Mesenchymal stem cell (in vitro differentiated cells and primary cell): Measurements from ENCODE around the gene NR1I2.

ENCODE experiments used
- DNase-seq: peaks from one replicate; pipeline ENCODE4 v3.0.0-alpha.2; 2013
- H2AFZ ChIP-seq: one replicate; pipeline ENCODE4 v1.6.1; 2013; ENCODE audit warnings: low read depth, mild to moderate bottlenecking, control low read depth, inconsistent platforms, low read length, moderate library complexity
- H2AK5ac ChIP-seq: 2 replicates; pipeline ENCODE4 v1.6.1; 2013; ENCODE audit warnings: low read length, moderate library complexity, mild to moderate bottlenecking, inconsistent platforms; ENCODE audit not compliant: severe bottlenecking
- H2BK120ac ChIP-seq: one replicate; pipeline ENCODE4 v1.6.1; 2013; ENCODE audit warnings: low read depth, mild to moderate bottlenecking, inconsistent platforms, low read length, moderate library complexity
- H2BK12ac ChIP-seq, 2 experiments: one replicate each; pipeline ENCODE4 v1.6.1; 2013; ENCODE audit warnings: inconsistent platforms in 2 of 2, low read length in 2 of 2, mild to moderate bottlenecking in 2 of 2, moderate library complexity in 2 of 2, control low read depth in 1 of 2
- H2BK15ac ChIP-seq: one replicate; pipeline ENCODE4 v1.6.1; 2013; ENCODE audit warnings: mild to moderate bottlenecking, low read depth, inconsistent platforms; ENCODE audit not compliant: poor library complexity, severe bottlenecking
- H2BK5ac ChIP-seq: 2 replicates; pipeline ENCODE4 v1.6.1; 2013; ENCODE audit warnings: low read depth, mild to moderate bottlenecking, low read length, control low read depth, inconsistent platforms; ENCODE audit not compliant: poor library complexity, severe bottlenecking
- H3K14ac ChIP-seq, 2 experiments: one replicate each; pipeline ENCODE4 v1.6.1; 2013; ENCODE audit warnings: inconsistent platforms in 2 of 2, low read length in 2 of 2, control low read depth in 1 of 2, mild to moderate bottlenecking in 1 of 2, moderate library complexity in 1 of 2
- H3K18ac ChIP-seq, 2 experiments: one replicate each; pipeline ENCODE4 v1.6.1; 2013; ENCODE audit warnings: inconsistent platforms in 2 of 2, low read length in 2 of 2, control low read depth in 1 of 2, low read depth in 1 of 2, mild to moderate bottlenecking in 1 of 2
- H3K23ac ChIP-seq, 2 experiments: one replicate each; pipeline ENCODE4 v1.6.1; 2013; ENCODE audit warnings: inconsistent platforms in 2 of 2, low read length in 2 of 2, mild to moderate bottlenecking in 2 of 2, moderate library complexity in 2 of 2, control low read depth in 1 of 2
- H3K27ac ChIP-seq: 2 replicates; pipeline ENCODE4 v1.5.1; 2013; ENCODE audit warnings: mild to moderate bottlenecking, moderate library complexity, low read length, control low read depth, inconsistent platforms; ENCODE audit not compliant: poor library complexity, severe bottlenecking
- H3K27me3 ChIP-seq, 2 experiments: 2 replicates each; pipeline versions ENCODE4 v1.6.1 to v1.7.0; 2013; ENCODE audit warnings: low read length in 2 of 2, mild to moderate bottlenecking in 2 of 2, moderate library complexity in 2 of 2, control low read depth in 1 of 2, inconsistent platforms in 1 of 2; ENCODE audit not compliant: control insufficient read depth in 1 of 2, insufficient read depth in 1 of 2
- H3K36me3 ChIP-seq, 2 experiments: 2 replicates each; pipeline versions ENCODE4 v1.6.1 to v1.7.0; 2013; ENCODE audit warnings: low read length in 2 of 2, control low read depth in 1 of 2, inconsistent platforms in 1 of 2, low read depth in 1 of 2, mild to moderate bottlenecking in 1 of 2; ENCODE audit not compliant: insufficient read depth in 2 of 2, control insufficient read depth in 1 of 2
- H3K4ac ChIP-seq, 2 experiments: one replicate each; pipeline ENCODE4 v1.6.1; 2013; ENCODE audit warnings: inconsistent platforms in 2 of 2, low read length in 2 of 2, mild to moderate bottlenecking in 2 of 2, moderate library complexity in 2 of 2, control low read depth in 1 of 2, low read depth in 1 of 2
- H3K4me1 ChIP-seq: 2 replicates; pipeline ENCODE4 v1.6.1; 2013; ENCODE audit warnings: low read depth, low read length, control low read depth; ENCODE audit not compliant: control insufficient read depth, insufficient read depth
- H3K4me2 ChIP-seq: 2 replicates; pipeline ENCODE4 v1.6.1; 2013; ENCODE audit warnings: low read length, mild to moderate bottlenecking, inconsistent platforms; ENCODE audit not compliant: poor library complexity, severe bottlenecking
- H3K4me3 ChIP-seq, 2 experiments: 2 replicates each; pipeline versions ENCODE4 v1.5.1 to v1.7.0; 2013; ENCODE audit warnings: low read length in 2 of 2, mild to moderate bottlenecking in 2 of 2, control low read depth in 1 of 2, low read depth in 1 of 2; ENCODE audit not compliant: insufficient read depth in 1 of 2
- H3K79me1 ChIP-seq: replicated peaks from 2 replicates; pipeline ENCODE4 v1.6.1; 2013; ENCODE audit warnings: mild to moderate bottlenecking, control low read depth, low read length, inconsistent platforms; ENCODE audit not compliant: poor library complexity, severe bottlenecking
- H3K9ac ChIP-seq: 2 replicates; pipeline ENCODE4 v1.7.0; 2013; ENCODE audit warnings: mild to moderate bottlenecking, low read length, moderate library complexity
- H3K9me3 ChIP-seq: 2 replicates; pipeline ENCODE4 v1.7.0; 2013; ENCODE audit warnings: mild to moderate bottlenecking, low read length; ENCODE audit not compliant: control insufficient read depth
- H4K8ac ChIP-seq: one replicate; pipeline ENCODE4 v1.6.1; 2013; ENCODE audit warnings: inconsistent platforms, mild to moderate bottlenecking, low read length, moderate library complexity
- H4K91ac ChIP-seq: one replicate; pipeline ENCODE4 v1.6.1; 2013; ENCODE audit warnings: mild to moderate bottlenecking, low read length, inconsistent platforms
- WGBS: methylation state at CpG from one replicate; pipeline ENCODE4 v1.1.7; 2013; ENCODE audit warnings: mixed read lengths; 5-methylcytosine and 5-hydroxymethylcytosine counted together

The NR1I2 gene

DNA sequence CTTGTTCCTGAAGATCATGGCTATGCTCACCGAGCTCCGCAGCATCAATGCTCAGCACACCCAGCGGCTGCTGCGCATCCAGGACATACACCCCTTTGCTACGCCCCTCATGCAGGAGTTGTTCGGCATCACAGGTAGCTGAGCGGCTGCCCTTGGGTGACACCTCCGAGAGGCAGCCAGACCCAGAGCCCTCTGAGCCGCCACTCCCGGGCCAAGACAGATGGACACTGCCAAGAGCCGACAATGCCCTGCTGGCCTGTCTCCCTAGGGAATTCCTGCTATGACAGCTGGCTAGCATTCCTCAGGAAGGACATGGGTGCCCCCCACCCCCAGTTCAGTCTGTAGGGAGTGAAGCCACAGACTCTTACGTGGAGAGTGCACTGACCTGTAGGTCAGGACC lies 35.2 kb downstream of the NR1I2 start:
- no peaks in the 10 kb centered on the region for H3K36me3 ChIP-seq
- H2AFZ ChIP-seq = no peak overlapping the region
- H3K9me3 ChIP-seq = no peaks in the 10 kb centered on the region
- no peak overlapping the region for H2BK12ac ChIP-seq
- no peak overlapping the region for H3K4me3 ChIP-seq
- H3K4ac ChIP-seq = no peak overlapping the region
- peak overlapping the region; percentile 28 for H4K91ac ChIP-seq
- no peak for DNase-seq
- H3K9ac ChIP-seq = no peak overlapping the region
- no peak overlapping the region for H3K23ac ChIP-seq
- H3K27me3 ChIP-seq = peaks cover 7 to 43% of the 10 kb centered on the region in 2 experiments
- H3K27ac ChIP-seq = no peak overlapping the region
- H3K79me1 ChIP-seq = no peaks in the 10 kb centered on the region
- H2BK120ac ChIP-seq = no peak overlapping the region
- no peak overlapping the region for H2BK5ac ChIP-seq
- H4K8ac ChIP-seq = no peak overlapping the region
- no peak overlapping the region for H3K4me2 ChIP-seq
- H2BK15ac ChIP-seq = no peak overlapping the region
- H3K4me1 ChIP-seq = no peaks in the 10 kb centered on the region
- H2AK5ac ChIP-seq = no peak overlapping the region
- H3K18ac ChIP-seq = no peak overlapping the region
- 94% methylated on average over 12 of the region's 12 CpGs for WGBS
- no peak overlapping the region for H3K14ac ChIP-seq

DNA sequence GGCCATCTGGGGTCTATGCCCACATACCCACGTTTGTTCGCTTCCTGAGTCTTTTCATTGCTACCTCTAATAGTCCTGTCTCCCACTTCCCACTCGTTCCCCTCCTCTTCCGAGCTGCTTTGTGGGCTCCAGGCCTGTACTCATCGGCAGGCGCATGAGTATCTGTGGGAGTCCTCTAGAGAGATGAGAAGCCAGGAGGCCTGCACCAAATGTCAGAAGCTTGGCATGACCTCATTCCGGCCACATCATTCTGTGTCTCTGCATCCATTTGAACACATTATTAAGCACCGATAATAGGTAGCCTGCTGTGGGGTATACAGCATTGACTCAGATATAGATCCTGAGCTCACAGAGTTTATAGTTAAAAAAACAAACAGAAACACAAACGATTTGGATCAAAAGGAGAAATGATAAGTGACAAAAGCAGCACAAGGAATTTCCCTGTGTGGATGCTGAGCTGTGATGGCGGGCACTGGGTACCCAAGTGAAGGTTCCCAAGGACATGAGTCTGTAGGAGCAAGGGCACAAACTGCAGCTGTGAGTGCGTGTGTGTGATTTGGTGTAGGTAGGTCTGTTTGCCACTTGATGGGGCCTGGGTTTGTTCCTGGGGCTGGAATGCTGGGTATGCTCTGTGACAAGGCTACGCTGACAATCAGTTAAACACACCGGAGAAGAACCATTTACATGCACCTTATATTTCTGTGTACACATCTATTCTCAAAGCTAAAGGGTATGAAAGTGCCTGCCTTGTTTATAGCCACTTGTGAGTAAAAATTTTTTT lies 35.9 kb downstream of the NR1I2 start:
- 52% methylated on average over 6 of the region's 13 CpGs for WGBS
- no peak overlapping the region for H3K9ac ChIP-seq
- no peaks in the 10 kb centered on the region for H3K9me3 ChIP-seq

DNA sequence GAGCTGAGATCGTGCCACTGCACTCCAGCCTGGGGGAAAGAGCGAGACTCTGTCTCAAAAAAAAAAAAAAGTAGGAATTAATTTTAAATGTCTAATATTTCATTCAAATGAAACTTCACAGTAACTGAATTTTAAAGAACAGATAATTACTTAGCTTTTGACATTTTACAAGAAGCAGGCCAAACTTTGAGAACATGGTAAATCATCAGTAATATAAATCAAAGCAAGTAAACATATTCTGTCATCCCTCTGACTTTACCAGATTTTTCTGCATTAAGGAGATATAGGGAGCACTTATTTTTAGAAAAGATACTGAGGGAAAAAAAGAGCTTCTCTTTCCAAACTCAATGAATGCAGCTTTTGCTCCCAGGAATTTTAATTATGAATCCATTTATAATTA lies 37.0 kb downstream of the NR1I2 start:
- no peak overlapping the region for H4K91ac ChIP-seq
- WGBS = no CpG with 5 or more reads among the region's 2 CpGs
- no peak overlapping the region for H3K23ac ChIP-seq
- H3K4ac ChIP-seq = no peak overlapping the region
- H3K18ac ChIP-seq = no peak overlapping the region
- no peak overlapping the region for H3K4me2 ChIP-seq
- H3K36me3 ChIP-seq = peaks cover 0 to 3% of the 10 kb centered on the region in 2 experiments
- no peak overlapping the region for H2AFZ ChIP-seq
- H2AK5ac ChIP-seq = no peak overlapping the region
- peaks cover 7 to 24% of the 10 kb centered on the region in 2 experiments for H3K27me3 ChIP-seq
- H2BK15ac ChIP-seq = no peak overlapping the region
- H3K27ac ChIP-seq = no peak overlapping the region
- no peak overlapping the region for H2BK5ac ChIP-seq
- H2BK12ac ChIP-seq = no peak overlapping the region
- H3K4me1 ChIP-seq = no peaks in the 10 kb centered on the region
- no peaks in the 10 kb centered on the region for H3K9me3 ChIP-seq
- H2BK120ac ChIP-seq = no peak overlapping the region
- H3K79me1 ChIP-seq = no peaks in the 10 kb centered on the region
- no peak overlapping the region for H4K8ac ChIP-seq
- no peak overlapping the region for H3K9ac ChIP-seq
- peak; percentile 16 for DNase-seq
- no peak overlapping the region for H3K14ac ChIP-seq
- H3K4me3 ChIP-seq = no peak overlapping the region

More for the DNA sequence above, 35.9 kb downstream of the NR1I2 start:
- Histone ChIP-seq H3K14ac (no peak overlapping the region), H2BK12ac (no peak overlapping the region), H2AFZ (no peak overlapping the region), H3K27me3 (peaks cover 7 to 36% of the 10 kb centered on the region in 2 experiments), H2BK5ac (no peak overlapping the region), H3K4me2 (no peak overlapping the region), H2BK15ac (no peak overlapping the region), H3K4ac (no peak overlapping the region), H2BK120ac (no peak overlapping the region), H3K27ac (no peak overlapping the region), H2AK5ac (no peak overlapping the region), H3K18ac (peak overlapping the region in 1 of 2 experiments; percentile 37), H4K8ac (no peak overlapping the region), H3K23ac (no peak overlapping the region), H3K79me1 (no peaks in the 10 kb centered on the region), H3K36me3 (no peaks in the 10 kb centered on the region), H3K4me1 (no peaks in the 10 kb centered on the region), H3K4me3 (no peak overlapping the region), H4K91ac (no peak overlapping the region)
- no peak for DNase-seq

DNA sequence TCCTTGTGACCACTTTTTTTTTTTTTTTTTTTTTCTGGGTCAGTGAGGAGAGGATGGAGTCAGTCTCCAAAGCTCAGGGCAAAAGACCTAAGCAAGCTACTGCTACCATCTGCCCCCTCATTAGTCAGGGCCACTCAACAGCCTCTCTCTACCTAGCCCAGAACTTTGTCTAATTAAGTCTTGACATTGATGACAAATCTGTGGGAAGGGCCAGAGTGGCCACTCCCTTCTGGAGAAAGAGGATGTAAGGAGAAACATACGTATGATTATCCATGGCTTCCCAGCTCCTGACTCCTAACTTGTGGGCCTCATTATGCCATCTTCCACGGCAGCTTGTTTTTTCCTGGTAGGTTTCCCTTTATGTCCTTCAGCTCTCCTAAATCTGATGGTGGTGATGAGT lies 37.9 kb downstream of the NR1I2 start:
- Histone ChIP-seq H2AK5ac (no peak overlapping the region), H3K79me1 (peaks cover 2% of the 10 kb centered on the region), H2BK12ac (no peak overlapping the region), H3K23ac (no peak overlapping the region), H3K27me3 (peaks cover 7 to 15% of the 10 kb centered on the region in 2 experiments), H4K8ac (no peak overlapping the region), H2BK120ac (no peak overlapping the region), H4K91ac (no peak overlapping the region), H3K4ac (no peak overlapping the region), H3K4me3 (no peak overlapping the region), H3K4me2 (no peak overlapping the region), H2BK5ac (no peak overlapping the region), H3K27ac (no peak overlapping the region), H3K9me3 (no peaks in the 10 kb centered on the region), H3K14ac (no peak overlapping the region), H3K36me3 (peaks cover 2 to 9% of the 10 kb centered on the region in 2 experiments), H2AFZ (no peak overlapping the region), H3K9ac (no peak overlapping the region), H2BK15ac (no peak overlapping the region), H3K4me1 (no peaks in the 10 kb centered on the region), H3K18ac (no peak overlapping the region)
- 67% methylated on average over 1 of the region's 2 CpGs for WGBS
- DNase-seq = peak; percentile 12
